HG03045 (cell line): Measurements from ENCODE around the gene PRIM1.
"Not testable (repeated sequence)": the region's sequence is repeated elsewhere in the genome, so short reads cannot be mapped to it uniquely, and the experiment has no call there.

Experiments used
- ATAC-seq: cut with Tn5 transposase; IDR thresholded peaks from one replicate; pipeline ENCODE4 v1.9.1; 2021; ENCODE audit warnings: mild to moderate bottlenecking, moderate library complexity; ENCODE audit not compliant: unreplicated experiment

The PRIM1 gene

GRCh38 chr12:56718636-56719035, 33.5 kb downstream of the PRIM1 start:
- no peak for ATAC-seq

GRCh38 chr12:56718149-56718548, 34.0 kb downstream of the PRIM1 start:
- ATAC-seq = no peak

- ATAC-seq = no peak
These were observed 34.9 kb downstream of the PRIM1 start for GRCh38 chr12:56716933-56717880.

GRCh38 chr12:56716458-56716857, 35.7 kb downstream of the PRIM1 start:
- ATAC-seq = no peak

GRCh38 chr12:56715798-56716197, 36.3 kb downstream of the PRIM1 start:
- no peak for ATAC-seq

- no peak for ATAC-seq
These were observed 37.6 kb downstream of the PRIM1 start for GRCh38 chr12:56714431-56714929.

GRCh38 chr12:56713345-56713744, 38.8 kb downstream of the PRIM1 start:
- no peak for ATAC-seq

- no peak for ATAC-seq
These were observed 42.3 kb downstream of the PRIM1 start for GRCh38 chr12:56709759-56710376.

- not testable (repeated sequence) for ATAC-seq
These were observed 47.6 kb downstream of the PRIM1 start for GRCh38 chr12:56704522-56704921.

- ATAC-seq = no peak
These were observed 53.0 kb downstream of the PRIM1 start for GRCh38 chr12:56699020-56699661.

- ATAC-seq = no peak
These were observed 56.6 kb downstream of the PRIM1 start for GRCh38 chr12:56695327-56696101.

GRCh38 chr12:56694161-56694560, 58.0 kb downstream of the PRIM1 start:
- ATAC-seq = no peak

- ATAC-seq = no peak
These were observed 63.3 kb downstream of the PRIM1 start for GRCh38 chr12:56688846-56689109.

- peak; percentile 72 for ATAC-seq
These were observed 63.8 kb downstream of the PRIM1 start, which contains the start of gene PTGES3 for GRCh38 chr12:56688129-56688845. PTGES3 (minus strand) TSS chr12:56688284; CDS start chr12:56687999, 285 bp downstream.

GRCh38 chr12:56687223-56688128, 64.6 kb downstream of the PRIM1 start:
- peak; percentile 13 for ATAC-seq

- ATAC-seq = no peak
These were observed 67.3 kb downstream of the PRIM1 start for GRCh38 chr12:56684745-56685359.

GRCh38 chr12:56682323-56682722, 69.8 kb downstream of the PRIM1 start:
- ATAC-seq = no peak
